Subcutaneous abdominal adipose tissue (tissue), 5 donors: ENCODE data around the gene ADAM12.
A peak's percentile ranks its signal among the peaks of the same experiment; 100 is the strongest.

Experiments
- H3K27ac ChIP-seq: one replicate; pipeline ENCODE4 v1.7.0; 2013; ENCODE audit warnings: low read depth, mild to moderate bottlenecking, inconsistent platforms, low read length, moderate library complexity
- H3K27me3 ChIP-seq, 5 donors: one replicate each; pipeline ENCODE4 v1.7.0; 2013; ENCODE audit warnings: low read length in 5 of 5, inconsistent platforms in 1 of 5; ENCODE audit not compliant: control insufficient read depth in 5 of 5, insufficient read depth in 4 of 5
- H3K36me3 ChIP-seq, 5 donors: one replicate each; pipeline ENCODE4 v1.7.0; 2013; ENCODE audit warnings: low read length in 5 of 5; ENCODE audit not compliant: control insufficient read depth in 5 of 5, insufficient read depth in 5 of 5
- H3K4me1 ChIP-seq, 5 donors: one replicate each; pipeline ENCODE4 v1.7.0; 2013; ENCODE audit warnings: low read length in 5 of 5, mild to moderate bottlenecking in 3 of 5, moderate library complexity in 1 of 5; ENCODE audit not compliant: control insufficient read depth in 5 of 5, insufficient read depth in 5 of 5
- H3K4me3 ChIP-seq, 5 donors: one replicate each; pipeline ENCODE4 v1.7.0; 2013; ENCODE audit warnings: low read length in 5 of 5, low read depth in 1 of 5
- H3K9ac ChIP-seq, 5 donors: one replicate each; pipeline ENCODE4 v1.7.0; 2013; ENCODE audit warnings: low read length in 5 of 5, mild to moderate bottlenecking in 4 of 5, moderate library complexity in 3 of 5
- H3K9me3 ChIP-seq, 5 donors: one replicate each; pipeline ENCODE4 v1.7.0; 2013; ENCODE audit warnings: low read length in 5 of 5; ENCODE audit not compliant: control insufficient read depth in 5 of 5
- donor health status: healthy.
- donor health status: healthy.
- donor health status: healthy.
- donor health status: healthy.
- donor health status: healthy.

The ADAM12 gene

GRCh38 chr10:126387931-126388911 is at the start of gene ADAM12:
Gene ADAM12 (minus strand): TSS chr10:126388477. CDS start chr10:126388145, 332 bp downstream.
- peak within 1 kb of the TSS; percentile 10 to 79 (median 59) for H3K9ac ChIP-seq
- H3K36me3 ChIP-seq: no peaks in the 10 kb centered on the region
- no peaks in the 10 kb centered on the region for H3K9me3 ChIP-seq
- H3K4me3 ChIP-seq: peak within 1 kb of the TSS; percentile 63 to 82 (median 70)
- peaks cover 8 to 47% (median 35%) of the 10 kb centered on the region in 5 donors for H3K4me1 ChIP-seq
- peak within 1 kb of the TSS; percentile 86 for H3K27ac ChIP-seq
- H3K27me3 ChIP-seq: peaks cover 0 to 3% (median 0%) of the 10 kb centered on the region in 5 donors

- Histone ChIP-seq H3K9ac (no peak overlapping the region), H3K36me3 (no peaks in the 10 kb centered on the region), H3K9me3 (peaks cover 0 to 15% (median 15%) of the 10 kb centered on the region in 5 donors), H3K4me1 (peaks cover 0 to 9% (median 4%) of the 10 kb centered on the region in 5 donors), H3K27ac (no peak overlapping the region), H3K27me3 (no peaks in the 10 kb centered on the region), H3K4me3 (no peak overlapping the region)
Measured at GRCh38 chr10:126437635-126438406, 49.5 kb upstream of the ADAM12 start.

GRCh38 chr10:126434235-126434634 is 46.0 kb upstream of the ADAM12 start:
- Histone ChIP-seq H3K27me3 (no peaks in the 10 kb centered on the region), H3K4me3 (no peak overlapping the region), H3K9ac (no peak overlapping the region), H3K9me3 (peaks cover 0 to 6% (median 4%) of the 10 kb centered on the region in 5 donors), H3K36me3 (no peaks in the 10 kb centered on the region), H3K4me1 (no peaks in the 10 kb centered on the region), H3K27ac (no peak overlapping the region)

- Histone ChIP-seq H3K9me3 (no peaks in the 10 kb centered on the region), H3K27ac (no peak overlapping the region), H3K4me1 (no peaks in the 10 kb centered on the region), H3K4me3 (no peak overlapping the region), H3K27me3 (no peaks in the 10 kb centered on the region), H3K36me3 (no peaks in the 10 kb centered on the region), H3K9ac (no peak overlapping the region)
Measured at GRCh38 chr10:126433351-126433750, 45.1 kb upstream of the ADAM12 start.

- Histone ChIP-seq H3K4me3 (no peak overlapping the region), H3K9me3 (no peaks in the 10 kb centered on the region), H3K9ac (no peak overlapping the region), H3K36me3 (no peaks in the 10 kb centered on the region), H3K4me1 (no peaks in the 10 kb centered on the region), H3K27me3 (no peaks in the 10 kb centered on the region), H3K27ac (no peak overlapping the region)
Measured at GRCh38 chr10:126432507-126432906, 44.2 kb upstream of the ADAM12 start.

GRCh38 chr10:126431816-126432215 is 43.5 kb upstream of the ADAM12 start:
- no peak overlapping the region for H3K9ac ChIP-seq
- no peak overlapping the region for H3K4me3 ChIP-seq
- H3K4me1 ChIP-seq: no peaks in the 10 kb centered on the region
- no peaks in the 10 kb centered on the region for H3K36me3 ChIP-seq
- no peaks in the 10 kb centered on the region for H3K27me3 ChIP-seq
- H3K9me3 ChIP-seq: no peaks in the 10 kb centered on the region
- no peak overlapping the region for H3K27ac ChIP-seq

- H3K9me3 ChIP-seq: no peaks in the 10 kb centered on the region
- no peak overlapping the region for H3K4me3 ChIP-seq
- peaks cover 0 to 8% (median 3%) of the 10 kb centered on the region in 5 donors for H3K4me1 ChIP-seq
- no peak overlapping the region for H3K27ac ChIP-seq
- H3K9ac ChIP-seq: no peak overlapping the region
- no peaks in the 10 kb centered on the region for H3K27me3 ChIP-seq
- no peaks in the 10 kb centered on the region for H3K36me3 ChIP-seq
Measured at GRCh38 chr10:126430512-126430911, 42.2 kb upstream of the ADAM12 start.

GRCh38 chr10:126429275-126429674 is 41.0 kb upstream of the ADAM12 start:
- Histone ChIP-seq H3K27ac (no peak overlapping the region), H3K9ac (no peak overlapping the region), H3K9me3 (peaks cover 0 to 3% (median 1%) of the 10 kb centered on the region in 5 donors), H3K4me1 (peaks cover 0 to 8% (median 3%) of the 10 kb centered on the region in 5 donors), H3K36me3 (no peaks in the 10 kb centered on the region), H3K27me3 (no peaks in the 10 kb centered on the region), H3K4me3 (no peak overlapping the region)

- H3K27me3 ChIP-seq: no peaks in the 10 kb centered on the region
- no peak overlapping the region for H3K27ac ChIP-seq
- H3K9ac ChIP-seq: no peak overlapping the region
- H3K36me3 ChIP-seq: no peaks in the 10 kb centered on the region
- peaks cover 0 to 12% (median 10%) of the 10 kb centered on the region in 5 donors for H3K9me3 ChIP-seq
- H3K4me1 ChIP-seq: peaks cover 2 to 25% (median 13%) of the 10 kb centered on the region in 5 donors
- H3K4me3 ChIP-seq: peak overlapping the region in 2 of 5 donors; percentile 20 to 29
Measured at GRCh38 chr10:126425489-126426065, 37.3 kb upstream of the ADAM12 start.
